ENCODE data around the gene TBPL1. TPM values are rescaled to one million over a fixed set of nuclear protein-coding genes. Genes with fewer than 3 reads are reported as not detected.

TBPL1 gene
- 16.8 and 27.7 TPM in 2 replicates for total RNA-seq

- peak; percentile 60 for DNase-seq (ENCODE audit: low read depth)
These were observed at the start of gene TBPL1 for GRCh38 chr6:133952815-133953633. TSS of gene TBPL1 (plus strand) at chr6:133953224. CDS start at chr6:133980126, 26,902 bp downstream.

DNA sequence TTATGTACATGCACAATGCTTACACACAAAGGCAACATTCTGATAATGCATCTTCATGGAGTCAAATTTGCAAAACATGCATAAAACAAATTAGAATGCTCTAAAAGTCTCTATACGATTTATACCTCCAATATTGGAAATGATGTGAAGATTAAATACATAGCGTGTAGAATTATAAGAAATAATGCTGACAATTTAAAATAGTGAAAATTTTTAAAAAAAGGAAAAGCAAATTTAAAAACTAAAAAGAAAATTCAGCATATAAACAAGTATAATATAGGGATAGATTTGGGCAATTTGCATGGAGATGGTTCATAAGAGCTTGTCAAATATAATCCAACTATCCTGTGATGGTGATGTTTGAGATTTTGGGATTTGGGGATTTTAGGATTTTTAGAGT is 49.2 kb upstream of the TBPL1 start:
- Histone ChIP-seq H3K4me3 (ENCODE audit: low read depth, low read length) (no peak overlapping the region), H3K27me3 (ENCODE audit: control insufficient read depth, insufficient read depth, low read length) (no peaks in the 10 kb centered on the region), H3K36me3 (ENCODE audit: control insufficient read depth, insufficient read depth, low read length) (no peaks in the 10 kb centered on the region)
- TF ChIP-seq, protein P1, sequence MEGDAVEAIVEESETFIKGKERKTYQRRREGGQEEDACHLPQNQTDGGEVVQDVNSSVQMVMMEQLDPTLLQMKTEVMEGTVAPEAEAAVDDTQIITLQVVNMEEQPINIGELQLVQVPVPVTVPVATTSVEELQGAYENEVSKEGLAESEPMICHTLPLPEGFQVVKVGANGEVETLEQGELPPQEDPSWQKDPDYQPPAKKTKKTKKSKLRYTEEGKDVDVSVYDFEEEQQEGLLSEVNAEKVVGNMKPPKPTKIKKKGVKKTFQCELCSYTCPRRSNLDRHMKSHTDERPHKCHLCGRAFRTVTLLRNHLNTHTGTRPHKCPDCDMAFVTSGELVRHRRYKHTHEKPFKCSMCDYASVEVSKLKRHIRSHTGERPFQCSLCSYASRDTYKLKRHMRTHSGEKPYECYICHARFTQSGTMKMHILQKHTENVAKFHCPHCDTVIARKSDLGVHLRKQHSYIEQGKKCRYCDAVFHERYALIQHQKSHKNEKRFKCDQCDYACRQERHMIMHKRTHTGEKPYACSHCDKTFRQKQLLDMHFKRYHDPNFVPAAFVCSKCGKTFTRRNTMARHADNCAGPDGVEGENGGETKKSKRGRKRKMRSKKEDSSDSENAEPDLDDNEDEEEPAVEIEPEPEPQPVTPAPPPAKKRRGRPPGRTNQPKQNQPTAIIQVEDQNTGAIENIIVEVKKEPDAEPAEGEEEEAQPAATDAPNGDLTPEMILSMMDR (IDR thresholded peaks at IDR 0.05; ENCODE audit: insufficient read depth, low read length, poor library complexity, severe bottlenecking) = no peak
- DNase-seq (ENCODE audit: low read depth) = no peak

More at GRCh38 chr6:133952815-133953633, at the start of gene TBPL1:
- Histone ChIP-seq H3K36me3 (ENCODE audit: control insufficient read depth, insufficient read depth, low read length) (no peaks in the 10 kb centered on the region), H3K27me3 (ENCODE audit: control insufficient read depth, insufficient read depth, low read length) (no peaks in the 10 kb centered on the region), H3K4me3 (ENCODE audit: low read depth, low read length) (peak within 1 kb of the TSS; percentile 83)
- TF ChIP-seq, protein P1 (IDR thresholded peaks at IDR 0.05; ENCODE audit: insufficient read depth, low read length, poor library complexity, severe bottlenecking) = no peak

GRCh38 chr6:133906050-133906449 is 47.0 kb upstream of the TBPL1 start:
- no peak for DNase-seq (ENCODE audit: low read depth)
- no peak overlapping the region for H3K4me3 ChIP-seq (ENCODE audit: low read depth, low read length)
- no peaks in the 10 kb centered on the region for H3K36me3 ChIP-seq (ENCODE audit: control insufficient read depth, insufficient read depth, low read length)
- TF ChIP-seq, protein P1 (IDR thresholded peaks at IDR 0.05; ENCODE audit: insufficient read depth, low read length, poor library complexity, severe bottlenecking) = no peak
- H3K27me3 ChIP-seq (ENCODE audit: control insufficient read depth, insufficient read depth, low read length) = no peaks in the 10 kb centered on the region

DNA sequence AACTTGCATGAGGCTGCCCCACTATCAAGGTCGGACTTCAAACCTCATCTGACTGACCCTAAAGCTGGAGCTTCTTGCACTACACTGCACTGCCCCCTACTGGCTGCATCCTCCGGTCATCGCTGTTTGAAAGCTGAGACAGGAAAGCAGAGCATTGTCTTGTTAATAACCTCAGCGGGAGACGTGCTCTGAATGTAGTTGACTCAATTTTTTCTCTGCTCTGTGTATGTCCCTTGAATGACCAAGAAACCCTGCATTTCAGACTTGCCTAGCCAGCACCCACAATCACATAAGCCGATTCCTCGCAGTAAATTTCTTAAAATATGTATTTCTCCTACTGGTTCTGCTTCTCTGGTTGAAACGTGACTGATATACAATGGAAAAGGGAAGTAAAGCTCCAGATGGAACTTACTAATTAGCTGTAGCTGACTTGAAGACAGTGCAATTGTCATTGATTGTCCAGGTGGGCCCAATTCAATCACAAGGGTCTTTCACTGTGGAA is 36.3 kb upstream of the TBPL1 start:
- Histone ChIP-seq H3K27me3 (ENCODE audit: control insufficient read depth, insufficient read depth, low read length) (no peaks in the 10 kb centered on the region), H3K4me3 (ENCODE audit: low read depth, low read length) (no peak overlapping the region), H3K36me3 (ENCODE audit: control insufficient read depth, insufficient read depth, low read length) (no peaks in the 10 kb centered on the region)
- TF ChIP-seq, protein P1 (IDR thresholded peaks at IDR 0.05; ENCODE audit: insufficient read depth, low read length, poor library complexity, severe bottlenecking) = peak; percentile 93
- peak; percentile 68 for DNase-seq (ENCODE audit: low read depth)

DNA sequence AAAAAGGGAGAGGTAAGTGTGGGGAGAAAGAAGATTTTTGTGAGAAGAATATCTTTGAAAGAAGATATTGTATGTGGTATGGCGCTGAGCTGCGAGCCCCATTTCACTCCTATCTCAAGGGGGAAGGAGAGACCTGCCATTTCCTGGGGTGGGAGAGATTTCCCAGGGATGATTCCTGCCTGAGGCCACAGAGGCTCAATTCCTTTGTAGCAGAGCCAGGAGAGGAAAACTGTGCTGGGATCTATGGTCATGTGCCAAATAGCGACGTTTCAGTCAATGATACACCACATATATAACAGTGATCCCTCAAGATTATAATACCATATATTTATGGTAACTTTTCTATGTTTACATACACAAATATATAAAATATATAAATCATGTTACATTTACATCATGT is 35.2 kb upstream of the TBPL1 start:
- H3K4me3 ChIP-seq (ENCODE audit: low read depth, low read length) = no peak overlapping the region
- DNase-seq (ENCODE audit: low read depth) = no peak
- TF ChIP-seq, protein P1 (IDR thresholded peaks at IDR 0.05; ENCODE audit: insufficient read depth, low read length, poor library complexity, severe bottlenecking) = no peak
- no peaks in the 10 kb centered on the region for H3K36me3 ChIP-seq (ENCODE audit: control insufficient read depth, insufficient read depth, low read length)
- no peaks in the 10 kb centered on the region for H3K27me3 ChIP-seq (ENCODE audit: control insufficient read depth, insufficient read depth, low read length)

Measured in kidney epithelial cell (primary cell).